ENCODE measurements around the gene CAVIN1.
"Not testable (repeated sequence)": the region's sequence is repeated elsewhere in the genome, so short reads cannot be mapped to it uniquely, and the experiment has no call there.

DNA sequence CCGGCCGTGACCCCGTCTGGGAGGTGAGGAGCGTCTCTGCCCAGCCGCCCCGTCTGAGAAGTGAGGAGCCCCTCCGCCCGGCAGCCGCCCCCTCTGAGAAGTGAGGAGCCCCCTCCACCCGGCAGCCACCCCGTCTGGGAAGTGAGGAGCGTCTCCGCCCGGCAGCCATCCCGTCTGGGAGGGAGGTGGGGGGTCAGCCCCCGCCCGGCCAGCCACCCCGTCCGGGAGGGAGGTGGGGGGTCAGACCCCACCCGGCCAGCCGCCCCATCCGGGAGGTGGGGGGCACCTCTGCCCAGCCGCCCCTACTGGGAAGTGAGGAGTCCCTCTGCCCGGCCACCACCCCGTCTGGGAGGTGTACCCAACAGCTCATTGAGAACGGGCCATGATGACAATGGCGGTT is 26.1 kb upstream of the CAVIN1 start:
- not testable (repeated sequence) for TF ChIP-seq CREB1 (CRISPR knock-in tag; IDR thresholded peaks at IDR 0.05; ENCODE audit: low read depth); EZH2 (IDR thresholded peaks at IDR 0.05; ENCODE audit: low read depth, unreplicated experiment); EZH2phosphoT487 (IDR thresholded peaks at IDR 0.05; ENCODE audit: unreplicated experiment); POLR2AphosphoS5 (IDR thresholded peaks at IDR 0.05; ENCODE audit: low read depth); JUNB (IDR thresholded peaks at IDR 0.05; ENCODE audit: unreplicated experiment)
- TF ChIP-seq, protein P1, sequence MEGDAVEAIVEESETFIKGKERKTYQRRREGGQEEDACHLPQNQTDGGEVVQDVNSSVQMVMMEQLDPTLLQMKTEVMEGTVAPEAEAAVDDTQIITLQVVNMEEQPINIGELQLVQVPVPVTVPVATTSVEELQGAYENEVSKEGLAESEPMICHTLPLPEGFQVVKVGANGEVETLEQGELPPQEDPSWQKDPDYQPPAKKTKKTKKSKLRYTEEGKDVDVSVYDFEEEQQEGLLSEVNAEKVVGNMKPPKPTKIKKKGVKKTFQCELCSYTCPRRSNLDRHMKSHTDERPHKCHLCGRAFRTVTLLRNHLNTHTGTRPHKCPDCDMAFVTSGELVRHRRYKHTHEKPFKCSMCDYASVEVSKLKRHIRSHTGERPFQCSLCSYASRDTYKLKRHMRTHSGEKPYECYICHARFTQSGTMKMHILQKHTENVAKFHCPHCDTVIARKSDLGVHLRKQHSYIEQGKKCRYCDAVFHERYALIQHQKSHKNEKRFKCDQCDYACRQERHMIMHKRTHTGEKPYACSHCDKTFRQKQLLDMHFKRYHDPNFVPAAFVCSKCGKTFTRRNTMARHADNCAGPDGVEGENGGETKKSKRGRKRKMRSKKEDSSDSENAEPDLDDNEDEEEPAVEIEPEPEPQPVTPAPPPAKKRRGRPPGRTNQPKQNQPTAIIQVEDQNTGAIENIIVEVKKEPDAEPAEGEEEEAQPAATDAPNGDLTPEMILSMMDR (conservative IDR thresholded peaks at IDR 0.05; ENCODE audit: low read depth in 2 of 2), result not testable (repeated sequence)
- TF ChIP-seq, protein P2, sequence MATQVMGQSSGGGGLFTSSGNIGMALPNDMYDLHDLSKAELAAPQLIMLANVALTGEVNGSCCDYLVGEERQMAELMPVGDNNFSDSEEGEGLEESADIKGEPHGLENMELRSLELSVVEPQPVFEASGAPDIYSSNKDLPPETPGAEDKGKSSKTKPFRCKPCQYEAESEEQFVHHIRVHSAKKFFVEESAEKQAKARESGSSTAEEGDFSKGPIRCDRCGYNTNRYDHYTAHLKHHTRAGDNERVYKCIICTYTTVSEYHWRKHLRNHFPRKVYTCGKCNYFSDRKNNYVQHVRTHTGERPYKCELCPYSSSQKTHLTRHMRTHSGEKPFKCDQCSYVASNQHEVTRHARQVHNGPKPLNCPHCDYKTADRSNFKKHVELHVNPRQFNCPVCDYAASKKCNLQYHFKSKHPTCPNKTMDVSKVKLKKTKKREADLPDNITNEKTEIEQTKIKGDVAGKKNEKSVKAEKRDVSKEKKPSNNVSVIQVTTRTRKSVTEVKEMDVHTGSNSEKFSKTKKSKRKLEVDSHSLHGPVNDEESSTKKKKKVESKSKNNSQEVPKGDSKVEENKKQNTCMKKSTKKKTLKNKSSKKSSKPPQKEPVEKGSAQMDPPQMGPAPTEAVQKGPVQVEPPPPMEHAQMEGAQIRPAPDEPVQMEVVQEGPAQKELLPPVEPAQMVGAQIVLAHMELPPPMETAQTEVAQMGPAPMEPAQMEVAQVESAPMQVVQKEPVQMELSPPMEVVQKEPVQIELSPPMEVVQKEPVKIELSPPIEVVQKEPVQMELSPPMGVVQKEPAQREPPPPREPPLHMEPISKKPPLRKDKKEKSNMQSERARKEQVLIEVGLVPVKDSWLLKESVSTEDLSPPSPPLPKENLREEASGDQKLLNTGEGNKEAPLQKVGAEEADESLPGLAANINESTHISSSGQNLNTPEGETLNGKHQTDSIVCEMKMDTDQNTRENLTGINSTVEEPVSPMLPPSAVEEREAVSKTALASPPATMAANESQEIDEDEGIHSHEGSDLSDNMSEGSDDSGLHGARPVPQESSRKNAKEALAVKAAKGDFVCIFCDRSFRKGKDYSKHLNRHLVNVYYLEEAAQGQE (IDR thresholded peaks at IDR 0.05; ENCODE audit: unreplicated experiment), result not testable (repeated sequence)

Data from GM23338 (cell line).